ENCODE measurements around the gene KCNMB2.

DNA sequence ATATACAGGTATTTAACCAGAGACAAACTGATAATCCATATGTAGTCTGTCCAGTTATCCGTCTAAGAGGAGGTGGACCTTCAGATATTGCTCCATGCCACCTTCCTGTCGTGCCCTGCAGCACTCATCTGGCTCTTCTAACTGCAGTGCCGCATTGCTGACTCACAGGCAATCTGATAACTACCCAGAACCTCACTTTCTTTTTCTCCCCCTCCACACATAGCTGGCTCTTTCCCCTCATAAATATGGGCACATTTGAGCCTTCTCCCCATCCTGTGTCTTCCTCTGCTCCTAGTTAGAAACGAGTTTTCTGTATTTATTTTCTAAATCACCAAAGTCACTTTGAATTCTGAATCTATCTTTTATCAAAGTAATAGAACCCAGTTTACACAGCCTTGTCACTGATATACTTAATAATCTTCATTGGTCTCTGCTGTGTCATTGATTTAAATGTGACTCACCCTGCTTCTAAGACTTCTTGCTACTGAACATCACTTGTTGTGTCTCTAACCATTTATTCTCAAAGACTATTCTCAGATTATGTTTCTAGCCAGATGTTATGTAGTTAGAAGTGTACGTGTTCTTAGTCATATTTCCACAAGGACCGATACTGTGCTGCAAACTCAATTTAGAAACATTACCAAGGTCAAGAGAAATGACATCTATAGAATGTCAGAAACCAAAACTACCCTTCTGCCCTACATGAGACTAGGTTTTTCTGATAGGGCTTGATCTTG is 17.4 kb upstream of the KCNMB2 start:
- TF ChIP-seq FOXM1 (IDR thresholded peaks at IDR 0.05; ENCODE audit: borderline replicate concordance) (no peak), ELF4 (IDR thresholded peaks at IDR 0.05) (no peak), SP1 (IDR thresholded peaks at IDR 0.05) (no peak), TARDBP (IDR thresholded peaks at IDR 0.05) (no peak), FOXA1 (IDR thresholded peaks at IDR 0.05) (no peak)

All from HEK293T (cell line).